ENCODE data around the gene PCSK5.

Gene PCSK5

DNA sequence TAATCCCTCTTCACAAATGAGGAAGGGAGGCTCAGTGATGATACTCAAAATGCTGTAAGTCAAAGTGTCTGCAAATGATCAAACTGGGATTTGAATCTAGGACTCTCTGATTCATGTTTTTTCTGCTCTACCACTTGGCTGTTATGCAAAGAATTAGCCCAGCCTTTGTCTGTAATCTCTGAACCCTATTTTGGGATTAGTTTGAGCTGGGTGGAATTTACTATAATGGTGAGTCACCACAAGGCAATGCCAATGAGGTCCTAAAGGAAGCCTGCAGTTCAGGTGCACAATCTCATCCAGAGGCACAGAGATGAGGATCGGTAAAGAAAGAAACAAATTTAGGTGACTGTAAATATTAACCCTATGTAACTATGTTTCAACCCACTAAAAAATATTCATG is 474.6 kb downstream of the PCSK5 start:
- Histone ChIP-seq H3K9me3 (ENCODE audit: control insufficient read depth, insufficient read depth, low read length) (no peaks in the 10 kb centered on the region), H3K27me3 (ENCODE audit: control insufficient read depth, insufficient read depth, low read length) (no peaks in the 10 kb centered on the region), H3K27ac (ENCODE audit: low read depth, low read length) (no peak overlapping the region), H3K4me3 (ENCODE audit: low read depth, low read length) (no peak overlapping the region), H3K9ac (ENCODE audit: low read depth, low read length) (no peak overlapping the region), H3K36me3 (ENCODE audit: control insufficient read depth, insufficient read depth, low read length) (no peaks in the 10 kb centered on the region), H3K4me1 (ENCODE audit: control insufficient read depth, insufficient read depth, low read length) (no peaks in the 10 kb centered on the region)

DNA sequence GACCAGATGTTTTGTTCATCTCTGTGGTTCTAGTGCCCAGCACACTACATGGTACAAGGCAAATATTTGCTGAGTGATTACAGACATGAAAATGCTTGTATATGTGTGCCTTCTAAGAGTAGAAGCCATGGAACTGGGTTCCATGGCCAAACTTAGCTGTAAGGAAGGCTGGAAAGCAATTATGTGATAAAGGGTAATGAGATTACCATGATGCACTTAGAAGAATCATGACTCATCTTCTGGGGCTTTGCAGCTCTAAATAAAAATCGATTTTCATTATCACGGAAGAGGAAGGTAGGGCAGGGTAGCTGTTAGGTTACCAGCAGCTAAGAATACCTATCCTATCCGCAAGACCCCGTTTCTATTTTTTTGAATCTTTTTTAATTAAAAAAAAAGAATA is 475.8 kb downstream of the PCSK5 start:
- Histone ChIP-seq H3K27ac (ENCODE audit: low read depth, low read length) (no peak overlapping the region), H3K4me1 (ENCODE audit: control insufficient read depth, insufficient read depth, low read length) (no peaks in the 10 kb centered on the region), H3K36me3 (ENCODE audit: control insufficient read depth, insufficient read depth, low read length) (no peaks in the 10 kb centered on the region), H3K9ac (ENCODE audit: low read depth, low read length) (no peak overlapping the region), H3K4me3 (ENCODE audit: low read depth, low read length) (no peak overlapping the region), H3K9me3 (ENCODE audit: control insufficient read depth, insufficient read depth, low read length) (no peaks in the 10 kb centered on the region), H3K27me3 (ENCODE audit: control insufficient read depth, insufficient read depth, low read length) (no peaks in the 10 kb centered on the region)

DNA sequence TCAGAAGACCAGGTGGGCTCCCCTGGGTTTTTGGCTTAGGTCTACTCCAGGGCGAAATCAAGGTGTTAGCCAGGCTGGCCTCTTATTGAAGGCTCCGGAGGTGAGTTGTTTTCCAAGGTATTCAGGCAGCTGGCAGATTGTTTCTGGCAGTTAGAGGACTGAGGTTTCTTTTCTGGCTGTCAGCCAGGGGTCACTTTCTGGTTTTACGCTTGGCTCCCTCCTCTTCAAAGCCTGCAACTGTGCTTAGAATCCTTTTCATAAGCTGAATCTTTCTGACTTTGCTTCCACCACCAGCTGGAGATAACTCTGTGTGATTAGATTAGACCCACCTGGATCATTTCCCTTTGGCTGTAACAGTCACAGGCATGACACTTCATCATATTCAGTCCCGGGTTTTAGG is 479.1 kb downstream of the PCSK5 start:
- Histone ChIP-seq H3K4me1 (ENCODE audit: control insufficient read depth, insufficient read depth, low read length) (0 out of 2 replicates have a peak, but pooled peaks cover 6% of the 10 kb centered on the region), H3K36me3 (ENCODE audit: control insufficient read depth, insufficient read depth, low read length) (no peaks in the 10 kb centered on the region), H3K9me3 (ENCODE audit: control insufficient read depth, insufficient read depth, low read length) (no peaks in the 10 kb centered on the region), H3K4me3 (ENCODE audit: low read depth, low read length) (no peak overlapping the region), H3K27ac (ENCODE audit: low read depth, low read length) (no peak overlapping the region), H3K27me3 (ENCODE audit: control insufficient read depth, insufficient read depth, low read length) (no peaks in the 10 kb centered on the region), H3K9ac (ENCODE audit: low read depth, low read length) (no peak overlapping the region)

DNA sequence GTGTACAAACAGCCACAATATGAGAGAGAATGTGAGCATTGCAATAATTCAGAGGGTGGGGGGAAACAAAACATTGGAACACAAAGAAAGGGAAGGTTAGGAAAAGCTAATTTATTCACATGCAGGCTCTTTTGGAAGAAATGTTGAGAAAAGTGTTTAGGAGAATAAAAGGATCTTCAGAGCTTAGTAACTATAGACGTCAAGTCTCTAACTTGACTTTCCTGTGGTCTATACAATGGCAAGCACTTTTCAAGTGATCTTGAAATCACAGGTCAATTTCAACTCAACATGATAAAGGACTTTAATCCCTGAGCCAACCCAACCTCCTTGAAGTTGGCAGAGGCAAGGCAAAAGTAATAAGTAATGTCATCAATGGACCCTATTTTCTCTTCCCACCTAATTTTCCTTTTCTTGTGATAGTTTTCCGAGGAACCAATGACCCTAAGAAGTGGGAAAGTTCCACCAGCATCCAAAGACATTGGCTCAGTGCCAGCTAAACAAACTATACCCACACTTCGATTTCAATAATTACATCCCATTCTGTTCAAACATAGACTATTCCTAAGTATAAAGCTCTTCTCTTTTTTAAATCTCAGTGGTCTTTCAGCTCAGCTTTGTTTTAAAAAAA is 480.0 kb downstream of the PCSK5 start:
- Histone ChIP-seq H3K9ac (ENCODE audit: low read depth, low read length) (no peak overlapping the region), H3K27ac (ENCODE audit: low read depth, low read length) (no peak overlapping the region), H3K4me3 (ENCODE audit: low read depth, low read length) (no peak overlapping the region), H3K36me3 (ENCODE audit: control insufficient read depth, insufficient read depth, low read length) (no peaks in the 10 kb centered on the region), H3K9me3 (ENCODE audit: control insufficient read depth, insufficient read depth, low read length) (no peaks in the 10 kb centered on the region), H3K27me3 (ENCODE audit: control insufficient read depth, insufficient read depth, low read length) (no peaks in the 10 kb centered on the region), H3K4me1 (ENCODE audit: control insufficient read depth, insufficient read depth, low read length) (0 out of 2 replicates have a peak, but pooled peaks cover 12% of the 10 kb centered on the region)

DNA sequence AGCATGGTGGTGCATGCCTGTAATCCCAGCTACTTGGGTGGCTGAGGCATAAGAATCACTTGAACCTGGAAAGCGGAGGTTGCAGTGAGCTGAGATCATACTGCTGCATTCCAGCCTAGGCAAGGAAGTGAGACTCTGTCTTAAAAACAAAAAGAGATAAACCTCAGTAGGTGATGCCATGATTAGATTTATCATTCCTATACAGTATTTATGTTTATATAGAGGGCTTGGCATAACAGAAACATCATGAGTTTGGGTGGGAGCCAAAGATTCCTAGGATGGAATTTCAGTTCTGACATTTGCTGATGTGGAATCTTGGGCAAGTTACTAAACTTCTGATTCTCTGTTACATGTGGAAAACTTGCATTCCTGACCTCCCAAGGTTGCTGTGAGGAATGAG is 481.4 kb downstream of the PCSK5 start:
- Histone ChIP-seq H3K4me3 (ENCODE audit: low read depth, low read length) (no peak overlapping the region), H3K9ac (ENCODE audit: low read depth, low read length) (no peak overlapping the region), H3K27me3 (ENCODE audit: control insufficient read depth, insufficient read depth, low read length) (no peaks in the 10 kb centered on the region), H3K27ac (ENCODE audit: low read depth, low read length) (no peak overlapping the region), H3K9me3 (ENCODE audit: control insufficient read depth, insufficient read depth, low read length) (no peaks in the 10 kb centered on the region), H3K4me1 (ENCODE audit: control insufficient read depth, insufficient read depth, low read length) (0 out of 2 replicates have a peak, but pooled peaks cover 12% of the 10 kb centered on the region), H3K36me3 (ENCODE audit: control insufficient read depth, insufficient read depth, low read length) (no peaks in the 10 kb centered on the region)

DNA sequence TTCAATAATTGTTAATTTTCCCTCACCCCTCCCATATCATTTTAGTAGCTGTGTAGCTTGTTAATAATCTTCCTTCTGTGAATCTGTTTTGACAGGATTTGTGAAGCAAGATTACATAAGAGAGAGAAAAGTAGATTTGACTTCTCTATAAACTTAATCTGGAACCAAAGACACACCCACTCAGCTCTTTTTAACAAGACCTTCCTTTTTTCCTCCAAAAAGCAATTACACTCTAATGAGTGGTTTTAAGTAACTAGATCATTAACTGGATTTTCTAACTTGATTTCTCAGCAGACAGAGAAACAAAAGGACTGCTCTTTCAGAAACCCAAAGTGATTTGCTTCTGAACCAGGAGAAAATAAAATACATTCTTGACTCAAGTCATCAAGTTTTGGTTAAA is 481.9 kb downstream of the PCSK5 start:
- Histone ChIP-seq H3K27ac (ENCODE audit: low read depth, low read length) (no peak overlapping the region), H3K4me1 (ENCODE audit: control insufficient read depth, insufficient read depth, low read length) (0 out of 2 replicates have a peak, but pooled peaks cover 12% of the 10 kb centered on the region), H3K9me3 (ENCODE audit: control insufficient read depth, insufficient read depth, low read length) (no peaks in the 10 kb centered on the region), H3K4me3 (ENCODE audit: low read depth, low read length) (no peak overlapping the region), H3K9ac (ENCODE audit: low read depth, low read length) (no peak overlapping the region), H3K36me3 (ENCODE audit: control insufficient read depth, insufficient read depth, low read length) (no peaks in the 10 kb centered on the region), H3K27me3 (ENCODE audit: control insufficient read depth, insufficient read depth, low read length) (no peaks in the 10 kb centered on the region)

DNA sequence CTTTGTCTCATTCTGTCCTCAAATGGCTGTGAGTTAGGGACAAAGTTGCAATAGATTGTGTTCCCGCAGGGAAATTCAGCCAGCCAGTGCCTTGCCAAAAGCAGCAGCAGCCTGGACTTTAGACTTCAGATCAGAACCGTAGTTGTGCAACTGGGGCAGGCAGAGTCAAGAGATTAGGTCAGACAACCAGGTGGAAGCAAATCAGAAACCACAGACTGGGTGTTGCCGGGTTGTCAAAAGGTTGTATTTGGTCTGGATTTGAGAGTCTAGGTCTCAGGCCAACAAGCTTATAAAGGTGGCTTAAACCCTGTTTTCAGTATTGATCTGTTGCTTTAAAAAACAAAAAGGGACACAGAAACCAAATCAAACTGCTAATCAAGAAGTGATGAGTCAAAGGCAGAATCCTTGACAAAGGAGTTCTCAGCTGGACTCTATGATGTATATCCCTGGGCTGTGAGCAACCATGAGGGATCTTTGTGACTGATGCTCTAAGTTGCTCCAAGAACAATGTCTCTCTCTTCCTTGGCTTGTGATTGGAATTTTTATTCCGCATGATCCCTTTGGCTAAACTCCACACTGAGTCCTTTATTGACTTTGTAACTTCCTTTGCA is 482.8 kb downstream of the PCSK5 start:
- H3K9me3 ChIP-seq (ENCODE audit: control insufficient read depth, insufficient read depth, low read length), result no peaks in the 10 kb centered on the region
- H3K27ac ChIP-seq (ENCODE audit: low read depth, low read length), result peak overlapping the region; percentile 23
- no peak overlapping the region for H3K9ac ChIP-seq (ENCODE audit: low read depth, low read length)

DNA sequence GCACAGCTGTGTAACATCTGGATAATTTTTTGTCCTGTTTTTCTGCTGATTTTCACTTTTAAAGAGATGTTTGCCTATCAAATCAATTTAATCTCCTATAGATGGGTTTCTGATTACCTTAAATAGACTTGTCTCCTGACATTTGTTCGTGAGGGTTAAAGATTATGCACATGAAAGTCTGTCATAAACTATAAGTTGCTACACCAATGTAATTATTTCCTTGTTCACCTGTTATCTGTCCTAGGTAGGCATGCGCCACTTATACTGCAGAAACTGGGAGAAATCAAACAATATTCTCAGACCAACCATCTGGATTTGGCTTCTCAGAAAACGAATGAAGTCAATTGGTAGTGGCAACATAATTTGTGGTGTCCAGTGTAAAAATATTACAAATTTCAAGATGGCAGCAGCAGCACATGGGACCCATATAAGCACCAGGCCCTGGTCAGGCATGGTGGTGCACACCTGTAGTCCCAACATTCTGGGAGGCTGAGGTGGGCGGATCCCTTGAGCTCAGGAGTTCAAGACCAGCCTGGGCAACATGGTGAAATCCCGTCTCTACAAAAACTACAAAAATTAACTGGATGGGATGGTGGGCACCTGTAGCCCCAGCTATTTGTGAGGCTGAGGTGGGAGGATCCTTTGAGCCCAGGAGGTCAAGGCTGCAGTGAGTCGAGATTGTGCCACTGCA is 483.5 kb downstream of the PCSK5 start:
- Histone ChIP-seq H3K36me3 (ENCODE audit: control insufficient read depth, insufficient read depth, low read length) (no peaks in the 10 kb centered on the region), H3K9me3 (ENCODE audit: control insufficient read depth, insufficient read depth, low read length) (no peaks in the 10 kb centered on the region), H3K9ac (ENCODE audit: low read depth, low read length) (no peak overlapping the region), H3K27ac (ENCODE audit: low read depth, low read length) (peak overlapping the region; percentile 21), H3K4me1 (ENCODE audit: control insufficient read depth, insufficient read depth, low read length) (0 out of 2 replicates have a peak, but pooled peaks cover 12% of the 10 kb centered on the region), H3K4me3 (ENCODE audit: low read depth, low read length) (no peak overlapping the region), H3K27me3 (ENCODE audit: control insufficient read depth, insufficient read depth, low read length) (no peaks in the 10 kb centered on the region)

More for the DNA sequence above, 482.8 kb downstream of the PCSK5 start:
- Histone ChIP-seq H3K4me3 (ENCODE audit: low read depth, low read length) (no peak overlapping the region), H3K36me3 (ENCODE audit: control insufficient read depth, insufficient read depth, low read length) (no peaks in the 10 kb centered on the region), H3K27me3 (ENCODE audit: control insufficient read depth, insufficient read depth, low read length) (no peaks in the 10 kb centered on the region), H3K4me1 (ENCODE audit: control insufficient read depth, insufficient read depth, low read length) (0 out of 2 replicates have a peak, but pooled peaks cover 12% of the 10 kb centered on the region)

DNA sequence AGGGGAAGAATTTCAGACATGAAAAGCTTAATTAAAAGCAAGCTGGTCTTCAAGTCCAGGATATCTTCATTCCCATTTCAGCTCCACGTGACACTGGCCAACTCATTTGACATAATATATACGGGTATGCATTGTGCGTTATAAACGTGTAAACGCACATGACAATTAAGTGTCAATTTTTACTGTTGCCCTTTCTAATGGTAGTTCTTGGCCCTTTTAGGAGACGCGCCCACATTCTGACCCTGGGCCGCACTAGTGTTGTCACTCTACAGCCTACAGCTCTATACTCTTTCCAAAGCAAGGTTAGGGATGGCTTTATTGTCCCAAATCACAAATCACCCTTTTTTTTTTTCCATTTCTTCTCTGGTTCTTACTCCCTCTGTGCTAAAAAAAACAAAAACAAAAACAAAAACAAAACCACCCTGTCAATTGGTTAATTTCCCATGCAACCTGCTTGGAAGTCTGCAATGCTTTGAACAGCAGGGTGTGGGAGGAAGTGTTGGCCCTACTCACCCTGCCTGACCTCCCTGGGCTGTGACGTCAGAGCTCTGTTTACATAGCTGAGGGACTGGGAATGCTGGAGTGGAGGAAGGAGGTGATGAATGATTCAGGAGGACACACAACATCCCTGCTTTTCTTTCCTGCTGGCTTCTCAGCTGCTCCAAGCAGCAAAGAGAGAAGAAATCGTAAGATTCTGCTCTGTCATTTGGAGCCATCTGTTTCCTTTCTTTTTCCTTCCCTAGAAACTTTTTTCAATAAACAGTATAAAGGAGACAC is 484.5 kb downstream of the PCSK5 start:
- Histone ChIP-seq H3K27ac (ENCODE audit: low read depth, low read length) (peak overlapping the region; percentile 9), H3K4me3 (ENCODE audit: low read depth, low read length) (no peak overlapping the region), H3K27me3 (ENCODE audit: control insufficient read depth, insufficient read depth, low read length) (no peaks in the 10 kb centered on the region), H3K9me3 (ENCODE audit: control insufficient read depth, insufficient read depth, low read length) (no peaks in the 10 kb centered on the region), H3K9ac (ENCODE audit: low read depth, low read length) (no peak overlapping the region), H3K36me3 (ENCODE audit: control insufficient read depth, insufficient read depth, low read length) (no peaks in the 10 kb centered on the region), H3K4me1 (ENCODE audit: control insufficient read depth, insufficient read depth, low read length) (0 out of 2 replicates have a peak, but pooled peaks cover 12% of the 10 kb centered on the region)

DNA sequence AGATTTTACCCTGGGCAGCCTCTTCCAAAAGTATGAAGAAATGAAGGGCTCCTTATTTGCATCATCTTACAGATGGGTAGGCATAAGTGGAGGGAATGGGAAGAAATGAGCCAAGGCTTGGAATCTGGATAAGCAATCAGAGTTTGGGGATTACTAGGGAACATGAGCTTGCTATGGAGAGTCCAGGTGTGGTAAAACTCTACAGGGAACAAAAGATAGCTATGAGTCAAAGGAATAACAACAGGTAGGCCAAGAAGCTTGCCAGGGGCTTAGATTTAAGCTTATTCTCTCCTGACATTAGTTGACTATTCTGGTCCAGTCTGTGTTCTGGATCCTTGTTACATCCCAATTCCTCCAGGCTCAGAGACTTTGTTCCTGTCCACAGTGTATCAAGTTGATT is 487.3 kb downstream of the PCSK5 start:
- Histone ChIP-seq H3K9ac (ENCODE audit: low read depth, low read length) (no peak overlapping the region), H3K9me3 (ENCODE audit: control insufficient read depth, insufficient read depth, low read length) (no peaks in the 10 kb centered on the region), H3K4me3 (ENCODE audit: low read depth, low read length) (no peak overlapping the region), H3K27ac (ENCODE audit: low read depth, low read length) (no peak overlapping the region), H3K36me3 (ENCODE audit: control insufficient read depth, insufficient read depth, low read length) (no peaks in the 10 kb centered on the region), H3K27me3 (ENCODE audit: control insufficient read depth, insufficient read depth, low read length) (no peaks in the 10 kb centered on the region), H3K4me1 (ENCODE audit: control insufficient read depth, insufficient read depth, low read length) (0 out of 2 replicates have a peak, but pooled peaks cover 12% of the 10 kb centered on the region)
